Uterus (tissue), 4 donors: Measurements from ENCODE around the gene CCNF. TPM values are rescaled to one million over a fixed set of nuclear protein-coding genes. Genes with fewer than 3 reads are reported as not detected.

ENCODE experiments used
- DNase-seq, 2 donors: peaks; one replicate each; pipeline ENCODE4 v3.0.0-alpha.2; 2019 to 2020
- H3K27ac ChIP-seq, 2 donors: fragments of 200-600 bp; sonication (generic); 1 replicate in 1 of 2; 2 replicates in 1 of 2; pipeline ENCODE4 v1.5.1; 2016 to 2018
- H3K27me3 ChIP-seq, 2 donors: fragments of 200-600 bp; sonication (generic); one replicate each; pipeline ENCODE4 v1.5.1; 2018 to 2019; ENCODE audit warnings: control low read depth in 1 of 2
- H3K36me3 ChIP-seq, 2 donors: fragments of 200-600 bp; sonication (generic); one replicate each; pipeline ENCODE4 v1.5.1; 2019; ENCODE audit warnings: control low read depth in 1 of 2
- H3K4me1 ChIP-seq, 2 donors: fragments of 200-600 bp; sonication (generic); one replicate each; pipeline ENCODE4 v1.5.1; 2018 to 2019; ENCODE audit warnings: control low read depth in 1 of 2
- H3K4me3 ChIP-seq, 2 donors: fragments of 200-600 bp; sonication (generic); 1 replicate in 1 of 2; 2 replicates in 1 of 2; pipeline ENCODE4 v1.5.1; 2018 to 2019; ENCODE audit warnings: mild to moderate bottlenecking in 1 of 2
- H3K9me3 ChIP-seq, 2 donors: fragments of 200-600 bp; sonication (generic); one replicate each; pipeline ENCODE4 v1.5.1; 2019; ENCODE audit warnings: control low read depth in 1 of 2
- POLR2A ChIP-seq, 2 donors: fragments of 450-650 bp; IDR thresholded peaks; one replicate each; pipeline ENCODE4 v1.6.1; 2016; ENCODE audit warnings: antibody characterized with exemption in 2 of 2, mild to moderate bottlenecking in 1 of 2, moderate library complexity in 1 of 2
- intact Hi-C: fragments of 100-400 bp; cut with DNase I; formaldehyde crosslinking; loops from one replicate; pipeline ENCODE4 v1.15.1; 2023; ENCODE audit warnings: low total_unique reads
- total RNA-seq, 4 donors: library from RNA; depleted of rRNA in 3 of 4; stranded (reverse); fragments of >200 nt in 3 of 4; gene quantifications; one replicate each; pipeline versions ENCODE4 v1.1.0 to v1.2.4, GENCODE V29; 2014 to 2023
- TF ChIP-seq, protein P1 (sequence below), 4 experiments: fragments of 200-600 bp in 2 of 4; fragments of 450-650 bp in 2 of 4; sonication (generic) in 2 of 4; IDR thresholded peaks; one replicate each; pipeline ENCODE4 v1.5.1; 2016 to 2019; ENCODE audit warnings: antibody characterized with exemption in 4 of 4, mild to moderate bottlenecking in 2 of 4, moderate library complexity in 1 of 4
- donor health status: DM: yes; HTN: yes; CAD: no.

The CCNF gene
- total RNA-seq, 4 donors from 2014 or later, result under 0.01 to 11.8 (median 1.9) TPM; not detected in 1

DNA sequence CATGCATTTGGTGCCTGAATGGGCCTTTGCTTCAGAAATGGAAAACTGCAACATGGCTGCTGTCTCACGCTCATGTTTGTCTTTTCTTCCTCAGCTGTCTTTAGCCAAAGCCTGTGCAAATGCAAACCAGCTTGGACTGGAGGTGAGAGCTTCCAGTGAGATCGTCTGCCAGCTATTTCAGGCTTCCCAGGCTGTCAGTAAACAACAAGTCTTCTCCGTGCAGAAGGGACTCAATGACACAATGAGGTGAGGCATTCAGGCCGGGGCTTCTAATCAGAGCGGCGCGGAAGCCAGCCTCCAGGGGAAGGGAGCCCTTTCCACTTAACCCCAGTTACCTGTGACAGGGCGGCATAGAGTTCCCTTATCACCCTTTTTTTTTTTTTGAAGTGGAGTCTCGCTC, 14.3 kb downstream of the CCNF start:
- intact Hi-C loops, result no loop called here
- Histone ChIP-seq H3K36me3 (no peaks in the 10 kb centered on the region), H3K4me3 (no peak overlapping the region)

GRCh38 chr16:2447920-2448583, 18.8 kb downstream of the CCNF start:
- no peaks in the 10 kb centered on the region for H3K4me1 ChIP-seq
- no peaks in the 10 kb centered on the region for H3K36me3 ChIP-seq
- no peak overlapping the region for H3K27ac ChIP-seq
- H3K27me3 ChIP-seq, result no peaks in the 10 kb centered on the region
- no peak for DNase-seq
- TF ChIP-seq, protein P1, sequence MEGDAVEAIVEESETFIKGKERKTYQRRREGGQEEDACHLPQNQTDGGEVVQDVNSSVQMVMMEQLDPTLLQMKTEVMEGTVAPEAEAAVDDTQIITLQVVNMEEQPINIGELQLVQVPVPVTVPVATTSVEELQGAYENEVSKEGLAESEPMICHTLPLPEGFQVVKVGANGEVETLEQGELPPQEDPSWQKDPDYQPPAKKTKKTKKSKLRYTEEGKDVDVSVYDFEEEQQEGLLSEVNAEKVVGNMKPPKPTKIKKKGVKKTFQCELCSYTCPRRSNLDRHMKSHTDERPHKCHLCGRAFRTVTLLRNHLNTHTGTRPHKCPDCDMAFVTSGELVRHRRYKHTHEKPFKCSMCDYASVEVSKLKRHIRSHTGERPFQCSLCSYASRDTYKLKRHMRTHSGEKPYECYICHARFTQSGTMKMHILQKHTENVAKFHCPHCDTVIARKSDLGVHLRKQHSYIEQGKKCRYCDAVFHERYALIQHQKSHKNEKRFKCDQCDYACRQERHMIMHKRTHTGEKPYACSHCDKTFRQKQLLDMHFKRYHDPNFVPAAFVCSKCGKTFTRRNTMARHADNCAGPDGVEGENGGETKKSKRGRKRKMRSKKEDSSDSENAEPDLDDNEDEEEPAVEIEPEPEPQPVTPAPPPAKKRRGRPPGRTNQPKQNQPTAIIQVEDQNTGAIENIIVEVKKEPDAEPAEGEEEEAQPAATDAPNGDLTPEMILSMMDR (IDR thresholded peaks at IDR 0.05), result no peak
- TF ChIP-seq POLR2A (IDR thresholded peaks at IDR 0.05), result no peak
- intact Hi-C loops, result no loop called here
- H3K4me3 ChIP-seq, result no peak overlapping the region
- H3K9me3 ChIP-seq, result no peaks in the 10 kb centered on the region

More for the DNA sequence above, 14.3 kb downstream of the CCNF start:
- Histone ChIP-seq H3K27ac (no peak overlapping the region), H3K4me1 (no peaks in the 10 kb centered on the region), H3K9me3 (no peaks in the 10 kb centered on the region), H3K27me3 (no peaks in the 10 kb centered on the region)
- TF ChIP-seq POLR2A (IDR thresholded peaks at IDR 0.05), result no peak
- TF ChIP-seq, protein P1 (IDR thresholded peaks at IDR 0.05), result no peak
- DNase-seq, result no peak

DNA sequence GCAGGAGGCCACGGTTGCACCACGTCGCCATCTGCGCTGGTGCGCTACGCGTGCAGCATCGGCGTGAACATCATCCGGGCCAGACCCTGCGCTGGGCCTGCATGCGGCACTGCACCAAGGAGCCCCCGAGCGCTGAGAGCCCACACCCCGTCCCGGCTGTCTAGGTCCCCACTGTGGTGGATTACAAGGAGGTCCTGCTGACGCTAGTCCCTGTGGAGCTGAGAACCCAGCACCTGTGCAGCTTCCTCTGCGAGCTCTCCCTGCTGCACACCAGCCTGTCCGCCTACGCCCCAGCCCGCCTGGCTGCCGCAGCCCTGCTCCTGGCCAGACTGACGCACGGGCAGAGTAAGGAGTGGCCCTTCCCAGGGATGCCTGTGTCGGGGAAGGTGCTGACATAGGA, 19.9 kb downstream of the CCNF start:
- Histone ChIP-seq H3K4me3 (no peak overlapping the region), H3K9me3 (no peaks in the 10 kb centered on the region), H3K36me3 (no peaks in the 10 kb centered on the region), H3K4me1 (no peaks in the 10 kb centered on the region), H3K27me3 (no peaks in the 10 kb centered on the region), H3K27ac (no peak overlapping the region)
- no peak for DNase-seq
- TF ChIP-seq POLR2A (IDR thresholded peaks at IDR 0.05), result no peak
- TF ChIP-seq, protein P1 (IDR thresholded peaks at IDR 0.05), result no peak
- intact Hi-C loops, result no loop called here

- DNase-seq, result no peak
- intact Hi-C loops, result no loop called here
These were observed 21.3 kb downstream of the CCNF start for GRCh38 chr16:2450535-2450934.

DNA sequence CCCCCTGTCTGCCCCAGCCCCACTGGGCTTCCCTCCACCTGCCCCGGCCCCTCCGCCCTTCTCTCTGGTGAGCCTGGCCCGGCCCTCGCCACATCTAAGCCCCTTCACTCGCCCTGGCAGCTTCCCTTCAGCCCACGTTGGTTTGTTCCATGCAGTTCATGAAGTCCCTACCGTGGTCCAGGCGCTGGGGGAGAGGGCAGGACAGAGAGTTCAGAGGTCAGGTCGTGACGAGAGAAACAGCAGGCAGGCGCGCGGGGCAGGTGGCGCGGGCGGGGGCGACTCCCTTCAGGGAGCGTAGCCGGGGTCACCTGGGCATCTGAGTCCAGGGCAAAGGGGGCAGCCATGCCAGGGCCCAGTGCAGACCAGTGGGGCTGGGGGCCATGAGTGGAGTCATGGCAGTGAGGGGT, 21.7 kb downstream of the CCNF start:
- no peaks in the 10 kb centered on the region for H3K9me3 ChIP-seq
- H3K27me3 ChIP-seq, result no peaks in the 10 kb centered on the region
- TF ChIP-seq, protein P1 (IDR thresholded peaks at IDR 0.05), result no peak
- TF ChIP-seq POLR2A (IDR thresholded peaks at IDR 0.05), result no peak
- no peaks in the 10 kb centered on the region for H3K36me3 ChIP-seq
- no peak overlapping the region for H3K4me3 ChIP-seq
- no peaks in the 10 kb centered on the region for H3K4me1 ChIP-seq
- intact Hi-C loops, result no loop called here
- no peak for DNase-seq
- H3K27ac ChIP-seq, result no peak overlapping the region

More at GRCh38 chr16:2450535-2450934, 21.3 kb downstream of the CCNF start:
- TF ChIP-seq, protein P1 (IDR thresholded peaks at IDR 0.05), result no peak
- no peak for TF ChIP-seq POLR2A (IDR thresholded peaks at IDR 0.05)
- H3K27me3 ChIP-seq, result no peaks in the 10 kb centered on the region
- no peaks in the 10 kb centered on the region for H3K36me3 ChIP-seq
- H3K9me3 ChIP-seq, result no peaks in the 10 kb centered on the region
- H3K4me3 ChIP-seq, result no peak overlapping the region
- no peak overlapping the region for H3K27ac ChIP-seq
- no peaks in the 10 kb centered on the region for H3K4me1 ChIP-seq
